GM18951 (cell line): ENCODE data around the gene CYP2A7.
"Not testable (repeated sequence)": the region's sequence is repeated elsewhere in the genome, so short reads cannot be mapped to it uniquely, and the experiment has no call there.

Experiments used
- POLR2A ChIP-seq: IDR thresholded peaks from 4 replicates; pipeline ENCODE4 v1.6.1; 2011; ENCODE audit warnings: mild to moderate bottlenecking; ENCODE audit not compliant: insufficient read length, insufficient read depth; ENCODE audit errors: extremely low read depth
- in situ Hi-C: fragments of 300-500 bp; cut with MboI; formaldehyde crosslinking; loops from one replicate; pipeline ENCODE4 v1.12.0; 2022; ENCODE audit warnings: low sequenced_read_pairs, mixed read lengths, inconsistent platforms; ENCODE audit not compliant: unreplicated experiment

Gene CYP2A7

DNA sequence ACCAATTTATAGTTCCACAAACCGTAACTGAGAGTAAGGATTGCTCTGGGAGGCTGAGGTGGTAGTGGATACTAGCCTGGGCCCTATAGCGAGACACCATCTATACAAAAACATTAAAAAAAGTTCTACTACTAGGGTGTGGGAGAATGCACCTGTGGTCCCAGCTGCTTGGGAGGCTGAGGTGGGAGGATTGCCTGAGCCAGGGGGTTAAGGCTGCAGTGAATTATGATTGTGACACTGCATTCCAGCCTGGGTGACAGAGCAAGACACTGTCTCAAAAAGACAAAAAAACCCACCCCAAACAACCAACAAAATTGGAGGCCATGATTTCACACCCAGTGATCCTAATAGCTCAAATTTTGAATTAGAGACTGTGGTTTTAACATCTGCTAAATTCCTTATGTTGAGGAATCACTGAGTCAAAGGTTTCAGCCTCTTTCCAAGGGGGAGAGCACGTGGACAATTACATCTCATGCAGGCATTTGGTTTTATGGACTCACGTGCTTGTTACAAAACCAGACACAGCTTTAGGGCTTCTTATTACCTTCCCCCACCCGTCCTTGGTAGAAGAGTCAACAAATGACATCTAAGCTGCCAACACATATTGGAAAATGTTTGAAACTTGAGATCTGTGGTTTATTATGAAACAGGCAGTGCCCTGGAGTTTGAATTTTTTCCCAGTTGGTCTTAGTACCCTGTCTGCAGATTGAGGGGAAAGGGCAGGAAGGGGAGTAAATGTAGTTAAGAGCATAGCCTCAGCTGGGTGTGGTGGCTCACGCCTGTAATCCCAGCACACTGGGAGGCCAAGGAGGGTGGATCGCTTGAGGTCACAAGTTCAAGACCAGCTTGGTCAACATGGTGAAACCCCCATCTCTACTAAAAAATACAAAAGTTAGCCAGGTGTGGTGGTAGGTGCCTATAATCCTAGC lies 50.3 kb downstream of the CYP2A7 start:
- TF ChIP-seq POLR2A, result no peak
- in situ Hi-C loops, result no loop called here

DNA sequence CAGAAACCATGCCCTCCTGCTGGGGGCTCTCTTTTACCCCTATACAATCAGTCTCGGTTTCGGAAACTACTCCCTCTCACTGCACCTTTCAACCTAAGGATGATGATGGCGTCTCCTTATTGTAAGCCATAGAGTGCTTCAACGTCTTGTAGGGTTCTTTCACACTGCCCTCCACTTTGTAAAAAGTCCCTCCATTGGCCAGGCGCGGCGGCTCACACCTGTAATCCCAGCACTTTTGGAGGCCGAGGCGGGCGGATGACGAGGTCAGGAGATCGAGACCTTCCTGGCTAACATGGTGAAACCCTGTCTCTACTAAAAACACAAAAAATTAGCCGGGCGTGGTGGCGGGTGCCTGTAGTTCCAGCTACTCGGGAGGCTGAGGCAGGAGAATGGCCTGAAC lies 51.3 kb downstream of the CYP2A7 start:
- in situ Hi-C loops, result not testable (repeated sequence)

DNA sequence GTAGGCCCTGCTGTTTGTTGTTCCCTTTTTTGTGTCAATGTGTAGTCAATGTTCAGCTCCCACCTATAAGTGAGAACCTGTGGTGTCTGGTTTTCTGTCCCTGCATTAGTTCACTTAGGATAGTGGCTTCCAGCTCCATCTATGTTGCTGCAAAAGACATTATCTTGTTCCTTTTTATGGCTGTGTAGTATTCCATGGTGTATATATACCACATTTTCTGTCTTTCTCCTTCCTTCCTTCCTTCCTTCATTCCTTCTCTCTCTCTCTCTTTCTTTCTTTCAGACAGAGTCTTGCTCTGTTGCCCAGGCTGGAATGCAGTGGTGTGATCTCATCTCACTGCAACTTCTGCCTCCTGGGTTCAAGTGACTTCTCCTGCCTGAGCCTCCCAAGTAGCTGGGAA lies 52.8 kb downstream of the CYP2A7 start:
- in situ Hi-C loops, result loop anchor here (10.0 kb wide), 1 partner anchor 174 kb away; no protein-coding TSS in a partner anchor
- TF ChIP-seq POLR2A, result no peak

DNA sequence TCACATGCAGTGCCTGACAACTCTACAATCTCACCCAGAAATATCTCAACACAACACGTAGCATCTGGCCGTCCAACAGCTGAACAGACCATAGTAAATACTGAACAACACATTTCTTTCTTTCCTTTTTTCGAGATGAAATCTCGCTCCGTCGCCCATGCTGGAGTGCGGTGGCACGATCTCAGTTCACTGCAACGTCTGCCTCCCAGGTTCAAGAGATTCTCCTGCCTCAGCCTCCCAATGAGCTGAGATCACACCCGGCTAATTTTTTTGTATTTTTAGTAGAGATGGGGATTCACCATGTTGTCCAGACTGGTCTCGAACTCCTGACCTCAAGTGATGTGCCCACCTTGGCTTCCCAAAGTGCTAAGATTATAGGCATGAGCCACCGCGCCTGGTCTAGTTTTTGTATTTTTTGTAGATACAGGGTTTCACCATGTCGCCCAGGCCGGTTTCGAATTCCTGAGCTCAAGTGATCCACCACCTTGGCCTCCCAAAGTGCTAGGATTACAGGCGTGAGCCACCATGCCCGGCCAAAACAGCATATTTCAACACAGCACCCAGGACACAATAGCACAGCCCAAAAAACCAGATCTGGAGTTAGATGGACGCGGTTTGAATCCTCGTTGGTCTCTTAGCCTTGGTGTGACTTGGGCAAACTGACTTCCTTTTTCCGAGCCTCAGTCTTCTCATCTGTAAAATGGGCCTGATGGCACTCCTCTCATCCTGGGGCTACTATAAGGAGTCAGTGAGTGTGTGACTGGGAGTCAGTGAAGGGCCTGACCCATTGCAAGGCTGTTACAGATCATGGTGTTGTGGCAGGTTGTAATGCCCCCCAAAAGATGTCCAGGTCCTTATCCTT lies 54.4 kb downstream of the CYP2A7 start:
- in situ Hi-C loops, result loop anchor here (10.0 kb wide), 1 partner anchor 173 kb away; no protein-coding TSS in a partner anchor
- no peak for TF ChIP-seq POLR2A

DNA sequence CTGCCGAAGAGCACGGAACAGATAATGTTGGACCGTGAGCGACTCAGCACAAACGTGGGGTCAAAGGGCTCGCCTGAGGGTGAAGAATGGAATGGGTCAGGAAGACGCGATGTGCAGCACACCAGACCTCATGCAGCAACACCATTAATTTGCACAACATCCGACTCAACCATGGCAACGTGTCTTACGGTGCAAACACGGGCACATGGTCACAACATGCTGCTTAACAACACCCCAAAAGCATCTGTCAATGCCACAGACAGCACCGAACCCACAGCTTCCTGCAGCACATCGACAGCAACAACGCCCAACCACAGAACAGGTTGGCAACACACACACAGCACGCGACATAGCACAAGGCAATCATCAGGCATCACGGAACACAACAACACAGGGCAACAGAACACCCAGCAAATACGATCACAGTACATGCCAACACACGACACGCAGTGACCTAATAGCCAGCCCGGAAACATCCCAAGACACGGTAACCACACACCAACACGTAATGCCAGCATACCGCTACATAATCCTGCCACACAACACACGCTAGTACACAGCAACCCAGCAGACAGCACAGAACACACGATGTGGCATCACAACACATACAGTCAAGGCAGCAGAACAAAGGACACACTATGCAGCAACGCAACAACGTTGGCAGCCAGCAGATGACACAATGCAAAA lies 55.2 kb downstream of the CYP2A7 start:
- in situ Hi-C loops, result loop anchor here (10.0 kb wide), 1 partner anchor 172 kb away; no protein-coding TSS in a partner anchor

DNA sequence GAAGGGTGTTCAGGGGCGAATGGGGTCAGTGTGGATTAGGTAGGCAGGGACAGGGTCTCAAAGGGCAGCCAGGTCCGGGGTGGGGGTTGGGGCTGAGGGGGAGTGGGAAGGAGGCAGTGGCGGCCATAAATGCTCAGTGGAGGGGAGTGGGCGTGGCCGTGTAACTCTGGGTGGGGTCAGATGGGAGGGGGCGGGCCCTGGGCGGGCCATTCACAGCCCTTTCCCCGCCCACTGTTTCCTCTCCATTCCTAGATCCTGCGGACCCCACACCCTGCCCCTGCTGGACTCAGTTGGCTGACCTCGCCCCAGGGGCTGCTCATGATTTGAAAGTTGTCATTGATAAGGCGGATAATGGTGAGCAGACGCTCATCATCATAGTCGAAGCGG lies 55.7 kb downstream of the CYP2A7 start:
- in situ Hi-C loops, result loop anchor here (10.0 kb wide), 1 partner anchor 172 kb away; no protein-coding TSS in a partner anchor

DNA sequence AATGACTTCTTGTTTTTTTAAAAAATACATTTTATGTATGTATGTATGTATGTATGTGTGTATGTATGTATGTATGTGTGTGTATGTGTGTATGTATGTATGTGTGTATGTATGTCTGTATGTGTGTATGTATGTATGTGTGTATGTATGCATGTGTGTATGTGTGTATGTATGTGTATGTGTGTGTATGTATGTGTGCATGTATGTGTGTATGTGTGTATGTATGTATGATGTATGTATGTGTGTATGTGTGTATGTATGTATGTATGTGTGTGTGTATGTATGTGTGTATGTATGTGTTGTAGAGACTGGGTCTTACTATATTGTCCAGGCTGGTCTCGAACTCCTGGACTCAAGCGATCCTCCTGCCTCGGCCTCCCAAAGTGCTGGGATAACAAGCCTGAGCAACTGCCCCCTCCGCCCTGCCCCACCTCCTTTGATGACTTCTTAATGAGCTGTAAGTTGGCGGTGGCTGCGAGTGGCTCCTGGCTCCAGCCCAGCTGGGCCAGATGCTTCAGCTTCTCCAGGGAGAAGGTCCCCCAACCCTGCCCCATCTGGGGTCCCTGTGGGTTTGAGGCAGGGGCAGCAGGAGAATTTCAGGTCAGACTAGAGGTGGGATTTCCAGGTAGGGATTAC lies 56.5 kb downstream of the CYP2A7 start:
- in situ Hi-C loops, result loop anchor here (10.0 kb wide), 1 partner anchor 171 kb away; no protein-coding TSS in a partner anchor
